GM12878 (cell line): ENCODE data around the gene ZNF730.
"Not testable (repeated sequence)": the region's sequence is repeated elsewhere in the genome, so short reads cannot be mapped to it uniquely, and the experiment has no call there.

ENCODE experiments used
- CBFB ChIP-seq: IDR thresholded peaks from 2 replicates; pipeline ENCODE4 v1.6.1; 2016; ENCODE audit warnings: antibody characterized with exemption, low read depth
- ESRRA ChIP-seq: IDR thresholded peaks from 2 replicates; pipeline ENCODE4 v1.6.1; 2012; ENCODE audit warnings: mild to moderate bottlenecking, low read length, improper control_type of control experiment
- RFX5 ChIP-seq: IDR thresholded peaks from 2 replicates; pipeline ENCODE4 v1.6.1; 2011; ENCODE audit warnings: low read depth, low read length, improper control_type of control experiment
- ZNF24 ChIP-seq: fragments of 450-650 bp; IDR thresholded peaks from 2 replicates; pipeline ENCODE4 v1.6.1; 2017; ENCODE audit warnings: antibody characterized with exemption, mild to moderate bottlenecking
- TF ChIP-seq, protein P1 (sequence below), 3 experiments: IDR thresholded peaks in 2 of 3; conservative IDR thresholded peaks in 1 of 3; 2 replicates each; pipeline ENCODE4 v1.5.1; 2011; ENCODE audit warnings: low read depth in 3 of 3, low read length in 3 of 3, mild to moderate bottlenecking in 3 of 3, control low read depth in 2 of 3, moderate library complexity in 2 of 3, inconsistent platforms in 1 of 3, mixed read lengths in 1 of 3; ENCODE audit not compliant: control insufficient read depth in 2 of 3, insufficient read depth in 1 of 3; ENCODE audit errors: extremely low read depth in 1 of 3

GRCh38 chr19:23077776-23078175 is 39.0 kb upstream of the ZNF730 start:
- not testable (repeated sequence) for TF ChIP-seq CBFB, ESRRA, RFX5, ZNF24
- TF ChIP-seq, protein P1, sequence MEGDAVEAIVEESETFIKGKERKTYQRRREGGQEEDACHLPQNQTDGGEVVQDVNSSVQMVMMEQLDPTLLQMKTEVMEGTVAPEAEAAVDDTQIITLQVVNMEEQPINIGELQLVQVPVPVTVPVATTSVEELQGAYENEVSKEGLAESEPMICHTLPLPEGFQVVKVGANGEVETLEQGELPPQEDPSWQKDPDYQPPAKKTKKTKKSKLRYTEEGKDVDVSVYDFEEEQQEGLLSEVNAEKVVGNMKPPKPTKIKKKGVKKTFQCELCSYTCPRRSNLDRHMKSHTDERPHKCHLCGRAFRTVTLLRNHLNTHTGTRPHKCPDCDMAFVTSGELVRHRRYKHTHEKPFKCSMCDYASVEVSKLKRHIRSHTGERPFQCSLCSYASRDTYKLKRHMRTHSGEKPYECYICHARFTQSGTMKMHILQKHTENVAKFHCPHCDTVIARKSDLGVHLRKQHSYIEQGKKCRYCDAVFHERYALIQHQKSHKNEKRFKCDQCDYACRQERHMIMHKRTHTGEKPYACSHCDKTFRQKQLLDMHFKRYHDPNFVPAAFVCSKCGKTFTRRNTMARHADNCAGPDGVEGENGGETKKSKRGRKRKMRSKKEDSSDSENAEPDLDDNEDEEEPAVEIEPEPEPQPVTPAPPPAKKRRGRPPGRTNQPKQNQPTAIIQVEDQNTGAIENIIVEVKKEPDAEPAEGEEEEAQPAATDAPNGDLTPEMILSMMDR (IDR thresholded peaks at IDR 0.05 in 2 of 3, conservative IDR thresholded peaks at IDR 0.05 in 1 of 3; ENCODE audit: control insufficient read depth in 2 of 3, extremely low read depth in 1 of 3, insufficient read depth in 1 of 3, low read depth in 3 of 3, low read length in 3 of 3), result not testable (repeated sequence)
